Activated CD8-positive, alpha-beta T cell treated with anti-CD3 and anti-CD28 coated beads for 36 hours (primary cell): Measurements from ENCODE around the gene MAFF. TPM values are rescaled to one million over a fixed set of nuclear protein-coding genes. Genes with fewer than 3 reads are reported as not detected.
A peak's percentile ranks its signal among the peaks of the same experiment; 100 is the strongest.

ENCODE experiments used
- ATAC-seq: fragments of 200-7000 bp; cut with Tn5 transposase; one replicate; pipeline ENCODE4 v1.10.0; 2021; ENCODE audit warnings: mild to moderate bottlenecking, moderate library complexity
- CTCF ChIA-PET: fragments of 350-600 bp; sonication (Branson Sonifier 250); formaldehyde crosslinking; loops from one replicate; lab custom pipeline; 2021; ENCODE audit warnings: antibody characterized with exemption; lab: Charles Lee
- POLR2A ChIA-PET: fragments of 350-600 bp; sonication (Branson Sonifier 250); formaldehyde crosslinking; loops from one replicate; lab custom pipeline; 2021; ENCODE audit warnings: antibody characterized with exemption; lab: Charles Lee
- DNase-seq: peaks from one replicate; pipeline ENCODE4 v3.0.0-alpha.2; 2020
- H3K27ac Mint-ChIP-seq: one replicate; pipeline ENCODE4 v1.8.0; 2021; ENCODE audit warnings: mild to moderate bottlenecking, mixed read lengths
- H3K27me3 Mint-ChIP-seq: one replicate; pipeline ENCODE4 v1.8.0; 2021; ENCODE audit warnings: mixed read lengths
- H3K36me3 Mint-ChIP-seq: one replicate; pipeline ENCODE4 v1.8.0; 2021; ENCODE audit warnings: low read depth, mixed read lengths
- H3K4me1 Mint-ChIP-seq: one replicate; pipeline ENCODE4 v1.8.0; 2021; ENCODE audit warnings: low read depth, mixed read lengths
- H3K4me3 Mint-ChIP-seq: one replicate; pipeline ENCODE4 v1.8.0; 2021; ENCODE audit warnings: mild to moderate bottlenecking, moderate library complexity, mixed read lengths
- H3K9me3 Mint-ChIP-seq: one replicate; pipeline ENCODE4 v1.8.0; 2021; ENCODE audit warnings: mixed read lengths
- CTCF ChIP-seq: fragments of 200-600 bp; IDR thresholded peaks from one replicate; pipeline ENCODE4 v1.8.0; 2022; ENCODE audit warnings: antibody characterized with exemption, mild to moderate bottlenecking
- intact Hi-C: fragments of 100-400 bp; cut with micrococcal nuclease; formaldehyde crosslinking; loops from one replicate; pipeline ENCODE4 v1.10.0; 2022
- total RNA-seq, 2 experiments: library from RNA; stranded (reverse); gene quantifications; one replicate each; pipeline ENCODE4 v1.2.3, GENCODE V29; 2021

Gene MAFF
- total RNA-seq, 2 experiments from 2014 or later = 12.5 to 13.7 TPM

DNA sequence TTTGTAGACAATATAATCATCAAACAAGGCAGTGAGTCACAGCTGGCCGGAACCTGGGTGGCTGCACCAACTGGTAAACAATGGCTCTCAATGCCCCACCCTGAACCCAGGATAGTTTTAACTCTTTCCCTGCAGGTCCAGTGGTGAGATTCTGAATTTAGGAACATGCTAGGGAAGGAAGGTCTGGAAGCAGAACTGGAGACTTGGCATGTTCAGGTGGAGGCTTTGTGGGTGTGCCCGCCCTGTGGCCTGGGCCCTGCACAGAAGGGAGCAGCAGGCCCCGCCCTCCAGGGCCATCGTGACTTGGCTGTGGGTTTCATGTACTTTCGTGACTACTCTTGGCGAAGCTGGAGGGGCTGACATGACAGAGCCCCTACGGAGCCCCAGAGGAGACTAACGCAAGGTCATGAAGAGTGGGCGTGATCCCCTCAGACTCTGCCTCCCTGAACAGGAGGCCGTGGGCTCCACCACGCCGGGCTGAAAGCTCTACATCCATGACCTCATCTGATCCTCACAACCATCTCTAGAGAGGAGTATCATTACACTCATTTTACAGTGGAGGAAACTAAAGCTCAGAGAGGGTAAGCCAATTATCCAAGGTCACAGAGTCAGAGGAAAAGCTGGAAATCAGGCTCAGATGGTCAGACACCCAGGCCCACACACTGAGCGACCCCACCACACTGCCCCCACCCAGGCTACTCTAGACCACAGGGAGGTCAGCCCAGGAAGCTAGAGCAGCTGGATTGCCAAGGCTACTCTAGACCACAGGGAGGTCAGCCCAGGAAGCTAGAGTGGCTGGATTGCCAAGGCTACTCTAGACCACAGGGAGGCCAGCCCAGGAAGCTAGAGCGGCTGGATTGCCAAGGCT, 27.3 kb downstream of the MAFF start:
- no peak overlapping the region for H3K4me3 Mint-ChIP-seq
- peaks cover 9% of the 10 kb centered on the region for H3K36me3 Mint-ChIP-seq
- peak; percentile 17 for ATAC-seq
- no peaks in the 10 kb centered on the region for H3K27me3 Mint-ChIP-seq
- CTCF ChIA-PET = interaction anchor here (0.7 to 3.0 kb wide), 9 partner anchors 21 to 177 kb away, joined by 3 to 30 read pairs (median 4); partner anchors contain the start of gene PICK1
- no peak overlapping the region for H3K27ac Mint-ChIP-seq
- TF ChIP-seq CTCF = no peak
- no peaks in the 10 kb centered on the region for H3K4me1 Mint-ChIP-seq
- H3K9me3 Mint-ChIP-seq = no peaks in the 10 kb centered on the region
- intact Hi-C loops = no loop called here
- DNase-seq = no peak
- POLR2A ChIA-PET = no interaction called here

- peak; percentile 59 for TF ChIP-seq CTCF
- intact Hi-C loops = no loop called here
- ChIA-PET POLR2A (no interaction called here), CTCF (interaction anchor here (0.7 to 3.0 kb wide), 13 partner anchors 20 to 178 kb away, joined by 3 to 30 read pairs (median 3); partner anchors contain the start of gene PICK1)
- Mint-ChIP-seq H3K4me3 (no peak overlapping the region), H3K27ac (no peak overlapping the region), H3K27me3 (no peaks in the 10 kb centered on the region), H3K9me3 (no peaks in the 10 kb centered on the region), H3K36me3 (peaks cover 9% of the 10 kb centered on the region), H3K4me1 (no peaks in the 10 kb centered on the region)
- ATAC-seq = peak; percentile 61
- peak; percentile 66 for DNase-seq
Measured at GRCh38 chr22:38230108-38230825, 28.5 kb downstream of the MAFF start.

DNA sequence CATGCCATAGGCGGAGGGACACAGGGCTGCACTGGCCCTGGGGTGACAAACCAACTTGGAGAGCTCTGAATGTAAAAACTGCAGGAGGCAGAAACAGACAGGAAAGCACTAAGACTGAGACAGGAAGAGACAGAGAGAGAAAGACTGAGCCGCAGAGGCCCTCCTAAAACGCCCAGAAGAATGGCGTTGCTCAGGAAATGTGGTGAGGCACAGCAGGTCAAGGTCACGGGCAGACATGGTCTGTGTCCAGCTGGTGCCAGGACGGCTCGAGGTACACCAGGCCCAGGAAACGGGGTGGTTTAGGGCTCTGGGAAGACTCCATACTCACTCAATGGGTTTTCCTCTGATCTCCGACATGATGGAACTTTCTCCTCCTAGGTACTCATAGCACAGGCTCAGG, 29.1 kb downstream of the MAFF start:
- no peak overlapping the region for H3K27ac Mint-ChIP-seq
- POLR2A ChIA-PET = no interaction called here
- intact Hi-C loops = no loop called here

DNA sequence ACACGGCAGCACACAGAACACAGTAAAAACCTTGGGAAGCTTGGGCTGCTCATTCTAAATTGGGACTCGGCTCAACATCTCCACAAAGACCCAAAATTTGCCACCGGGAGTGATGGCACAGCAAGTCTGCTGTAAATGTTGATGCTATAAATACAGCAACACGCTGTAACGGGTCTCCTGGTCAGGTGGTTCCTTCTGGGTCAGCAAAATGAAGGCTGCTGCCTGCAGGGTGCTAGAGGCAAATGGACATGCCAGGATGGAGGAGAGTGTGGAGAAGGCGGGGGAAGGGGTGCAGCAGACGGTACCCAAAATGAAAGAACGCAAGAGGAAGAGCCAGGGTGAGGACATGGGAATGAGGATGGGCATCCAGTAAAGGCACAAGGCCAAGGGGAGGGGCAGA, 30.4 kb downstream of the MAFF start:
- Mint-ChIP-seq H3K27me3 (no peaks in the 10 kb centered on the region), H3K4me1 (no peaks in the 10 kb centered on the region), H3K9me3 (no peaks in the 10 kb centered on the region), H3K4me3 (no peak overlapping the region), H3K36me3 (peaks cover 9% of the 10 kb centered on the region), H3K27ac (no peak overlapping the region)
- no peak for TF ChIP-seq CTCF
- intact Hi-C loops = no loop called here
- ChIA-PET POLR2A (interaction anchor here (0.7 kb wide), 1 partner anchor 8 kb away, joined by 3 read pairs; no protein-coding TSS in a partner anchor), CTCF (no interaction called here)
- no peak for ATAC-seq
- no peak for DNase-seq

More for the DNA sequence above, 29.1 kb downstream of the MAFF start:
- Mint-ChIP-seq H3K4me3 (no peak overlapping the region), H3K4me1 (no peaks in the 10 kb centered on the region), H3K27me3 (no peaks in the 10 kb centered on the region), H3K9me3 (no peaks in the 10 kb centered on the region), H3K36me3 (peaks cover 9% of the 10 kb centered on the region)
- TF ChIP-seq CTCF = no peak
- CTCF ChIA-PET = interaction anchor here (0.9 to 3.0 kb wide), 9 partner anchors 19 to 179 kb away, joined by 3 to 30 read pairs (median 5); partner anchors contain the start of gene PICK1
- no peak for DNase-seq
- no peak for ATAC-seq
